GM12878 (cell line): Measurements from ENCODE around the gene CIAO2A. TPM values are rescaled to one million over a fixed set of nuclear protein-coding genes. Genes with fewer than 3 reads are reported as not detected.

Source experiments
- ATAC-seq: fragments of 200-7000 bp; cut with Tn5 transposase; 3 replicates; pipeline ENCODE4 v1.9.1; 2020; ENCODE audit warnings: mild to moderate bottlenecking, moderate library complexity
- BruUV-seq: library from RNA; stranded (reverse); fragments of 400-500 nt; replicated peaks from 2 replicates; lab custom pipeline; 2021; lab: Mats Ljungman, UMichigan
- CTCF ChIA-PET: fragments of 300-600 bp; sonication (Branson Sonifier 250); formaldehyde crosslinking; extraction: SDS; loops from one replicate; lab custom pipeline; 2021; ENCODE audit warnings: inconsistent platforms; lab: Yijun Ruan, JAX
- POLR2A ChIA-PET: fragments of 350-600 bp; formaldehyde crosslinking; extraction: SDS; loops from one replicate; lab custom pipeline; 2021; ENCODE audit warnings: inconsistent platforms; lab: Charles Lee
- RAD21 ChIA-PET: fragments of 300-600 bp; sonication (Branson Sonifier 250); formaldehyde crosslinking; loops from one replicate; lab custom pipeline; 2023; ENCODE audit warnings: antibody characterized with exemption; ENCODE audit not compliant: unreplicated experiment; lab: Charles Lee
- SMC1A ChIA-PET: fragments of 300-600 bp; sonication (Branson Sonifier 250); formaldehyde crosslinking; loops from one replicate; lab custom pipeline; 2023; ENCODE audit not compliant: unreplicated experiment, uncharacterized antibody; lab: Charles Lee
- DNase-seq: peaks from one replicate; pipeline ENCODE4 v3.0.0-alpha.2; 2011; ENCODE audit warnings: low read depth, low spot score
- FAIRE-seq: peaks from 3 replicates; lab custom pipeline; 2011; peaks lifted over from hg19 to GRCh38; lab: Jason Lieb, UNC
- H2AFZ ChIP-seq: 2 replicates; pipeline ENCODE4 v1.6.0; 2011; ENCODE audit warnings: low read depth, low read length, control low read depth; ENCODE audit not compliant: control insufficient read depth
- H3K27ac ChIP-seq: 2 replicates; pipeline ENCODE4 v1.5.1; 2011; ENCODE audit warnings: control low read depth; ENCODE audit not compliant: control insufficient read depth, insufficient read depth
- H3K27me3 ChIP-seq, 2 experiments: replicated peaks in 1 of 2; 2 replicates each; pipeline versions ENCODE4 v1.6.0 to v1.6.1; 2011; ENCODE audit warnings: low read length in 1 of 2; ENCODE audit not compliant: control insufficient read depth in 2 of 2, insufficient read depth in 2 of 2
- H3K36me3 ChIP-seq, 2 experiments: 2 replicates each; pipeline ENCODE4 v1.5.1; 2011; ENCODE audit warnings: low read length in 1 of 2; ENCODE audit not compliant: control insufficient read depth in 2 of 2, insufficient read depth in 2 of 2
- H3K4me1 ChIP-seq: 2 replicates; pipeline ENCODE4 v1.6.1; 2011; ENCODE audit warnings: mild to moderate bottlenecking, low read length, moderate library complexity, mixed read lengths; ENCODE audit not compliant: control insufficient read depth, insufficient read depth
- H3K4me2 ChIP-seq: 2 replicates; pipeline ENCODE4 v1.6.0; 2011; ENCODE audit warnings: control low read depth; ENCODE audit not compliant: control insufficient read depth, insufficient read depth
- H3K4me3 ChIP-seq: fragments of 200-600 bp; sonication (generic); 2 replicates; pipeline ENCODE4 v1.5.1; 2016
- H3K79me2 ChIP-seq: 2 replicates; pipeline ENCODE4 v1.6.0; 2011; ENCODE audit warnings: low read length; ENCODE audit not compliant: control insufficient read depth, insufficient read depth
- H3K9ac ChIP-seq: 2 replicates; pipeline ENCODE4 v1.8.0; 2011; ENCODE audit warnings: low read length, control low read depth, mixed read lengths; ENCODE audit not compliant: control insufficient read depth, insufficient read depth
- H3K9me3 ChIP-seq: replicated peaks from 3 replicates; pipeline ENCODE4 v1.5.1; 2011; ENCODE audit warnings: mild to moderate bottlenecking, low read length; ENCODE audit not compliant: control insufficient read depth, insufficient read depth
- H4K20me1 ChIP-seq: 2 replicates; pipeline ENCODE4 v1.6.0; 2011; ENCODE audit not compliant: control insufficient read depth, insufficient read depth
- ATF2 ChIP-seq: IDR thresholded peaks from 2 replicates; pipeline ENCODE4 v1.6.1; 2012; ENCODE audit warnings: low read length, inconsistent platforms
- CBFB ChIP-seq: IDR thresholded peaks from 2 replicates; pipeline ENCODE4 v1.6.1; 2016; ENCODE audit warnings: antibody characterized with exemption, low read depth
- HDAC6 ChIP-seq: fragments of 200-600 bp; sonication (generic); IDR thresholded peaks from one replicate; pipeline ENCODE4 v1.8.0; 2017; ENCODE audit warnings: antibody characterized with exemption; ENCODE audit not compliant: unreplicated experiment
- JUND ChIP-seq: IDR thresholded peaks from 2 replicates; pipeline ENCODE4 v1.6.1; 2012; ENCODE audit warnings: low read depth, mild to moderate bottlenecking, low read length, improper control_type of control experiment, moderate library complexity
- NR2C1 ChIP-seq: fragments of 450-650 bp; IDR thresholded peaks from 2 replicates; pipeline ENCODE4 v1.6.1; 2017; ENCODE audit warnings: antibody characterized with exemption, mild to moderate bottlenecking, moderate library complexity
- NR2C2 ChIP-seq: IDR thresholded peaks from 2 replicates; pipeline ENCODE4 v1.6.1; 2011; ENCODE audit warnings: borderline replicate concordance, low read depth; ENCODE audit not compliant: control insufficient read depth, insufficient read length
- NRF1 ChIP-seq: conservative IDR thresholded peaks from 2 replicates; pipeline ENCODE4 v1.6.1; 2011; ENCODE audit warnings: mild to moderate bottlenecking, low read depth, low read length, improper control_type of control experiment
- RCOR1 ChIP-seq: conservative IDR thresholded peaks from 2 replicates; pipeline ENCODE4 v1.6.1; 2012; ENCODE audit warnings: low read depth, low read length, improper control_type of control experiment
- SKIL ChIP-seq: fragments of 450-650 bp; IDR thresholded peaks from 2 replicates; pipeline ENCODE4 v1.6.1; 2017; ENCODE audit warnings: mild to moderate bottlenecking, low read depth, inconsistent platforms; ENCODE audit not compliant: poor library complexity, severe bottlenecking
- SP1 ChIP-seq: IDR thresholded peaks from one replicate; pipeline ENCODE4 v1.6.1; 2011; ENCODE audit warnings: low read depth, low read length
- SRF ChIP-seq, 2 experiments: IDR thresholded peaks; 2 replicates each; pipeline ENCODE4 v1.6.1; 2011; ENCODE audit warnings: low read depth in 2 of 2, low read length in 2 of 2, mild to moderate bottlenecking in 1 of 2, moderate library complexity in 1 of 2
- YBX1 ChIP-seq: fragments of 450-650 bp; IDR thresholded peaks from 2 replicates; pipeline ENCODE4 v1.6.1; 2016; ENCODE audit warnings: antibody characterized with exemption
- ZBTB33 ChIP-seq: fragments of 450-650 bp; IDR thresholded peaks from 2 replicates; pipeline ENCODE4 v1.6.1; 2017; ENCODE audit warnings: mild to moderate bottlenecking
- ZNF384 ChIP-seq: IDR thresholded peaks from 2 replicates; pipeline ENCODE4 v1.6.1; 2012; ENCODE audit warnings: low read depth, mild to moderate bottlenecking, low read length, improper control_type of control experiment, borderline replicate concordance
- WGBS: methylation state at CpG from one replicate; pipeline ENCODE4 v1.1.6; 2016; ENCODE audit warnings: low lambda C conversion rate; ENCODE audit not compliant: insufficient replicate concordance, insufficient coverage; ENCODE audit errors: missing lambda C conversion rate; 5-methylcytosine and 5-hydroxymethylcytosine counted together
- in situ Hi-C: fragments of 300-500 bp; cut with MboI; formaldehyde crosslinking; loops from 9 replicates; pipeline ENCODE4 v1.14.3; 2018; ENCODE audit warnings: mixed read lengths
- intact Hi-C: fragments of 100-400 bp; cut with micrococcal nuclease; formaldehyde crosslinking; loops from one replicate; pipeline ENCODE4 v1.14.2; 2022; ENCODE audit not compliant: unreplicated experiment
- polyA plus RNA-seq, 11 experiments: library from polyadenylated mRNA; depleted of rRNA in 4 of 11; unstranded in 6 of 11; stranded (reverse) in 5 of 11; fragments of >200 nt; fragmentation: Nextera tagmentation in 4 of 11; fragmentation: Illumina TruSeq in 1 of 11; extraction: Ambion mirVana in 4 of 11; extraction: Trizol in 1 of 11; gene quantifications; 1 replicate in 1 of 11; 2 replicates in 10 of 11; pipeline versions ENCODE4 v1.2.1 to v1.2.3, GENCODE V29; 2011 to 2016; ENCODE audit warnings: inconsistent platforms in 2 of 11, missing spikeins in 2 of 11, low read depth in 1 of 11
- total RNA-seq, 4 experiments: library from RNA; depleted of rRNA in 3 of 4; stranded (reverse); fragments of >200 nt in 3 of 4; fragmentation: Illumina TruSeq in 1 of 4; extraction: Trizol in 1 of 4; gene quantifications; 2 replicates each; pipeline versions ENCODE4 v1.2.1 to v1.2.3, GENCODE V29; 2013 to 2021
- TF ChIP-seq, protein P1 (sequence below): fragments of 450-650 bp; IDR thresholded peaks from 2 replicates; pipeline ENCODE4 v1.6.1; 2017; ENCODE audit warnings: mild to moderate bottlenecking, moderate library complexity

Gene CIAO2A
- total and polyA plus RNA-seq, 10 of the 15 experiments (the other 5 are each of a cell fraction or from before 2014, with no cell fraction given), result 94.5 to 400 (median 204) TPM

GRCh38 chr15:64095431-64095794 is 1.8 kb upstream of the CIAO2A start:
- BruUV-seq, result no TSS peak
- Histone ChIP-seq H3K4me2 (peak overlapping the region; percentile 90), H3K79me2 (peaks cover 87% of the 10 kb centered on the region), H2AFZ (peak overlapping the region; percentile 71), H3K27me3 (no peaks in the 10 kb centered on the region), H4K20me1 (no peaks in the 10 kb centered on the region), H3K4me1 (peaks cover 20% of the 10 kb centered on the region), H3K4me3 (peak overlapping the region; percentile 96; the same call in 1 of the 2 replicates), H3K36me3 (no peaks in the 10 kb centered on the region; a peak in 1 of 4 replicates), H3K27ac (no peak overlapping the region), H3K9me3 (no peaks in the 10 kb centered on the region), H3K9ac (no peak overlapping the region)
- CTCF ChIA-PET, result interaction anchor here (0.7 to 5.1 kb wide), 3 partner anchors 9 to 59 kb away, joined by 3 to 46 read pairs (median 3); no protein-coding TSS in a partner anchor
- no peak for DNase-seq
- WGBS, result 39% methylated on average over 4 of the region's 4 CpGs
- RAD21 ChIA-PET, result interaction anchor here (1.2 to 2.6 kb wide), 3 partner anchors 50 to 85 kb away, joined by 4 to 11 read pairs (median 4); no protein-coding TSS in a partner anchor
- SMC1A ChIA-PET, result interaction anchor here (1.6 to 1.9 kb wide), 2 partner anchors 49 to 486 kb away, joined by 3 to 7 read pairs; no protein-coding TSS in a partner anchor
- no peak for ATAC-seq
- in situ Hi-C loops (no loop called here), intact Hi-C loops (loop anchor here (10.0 kb wide), 3 partner anchors 289 to 621 kb away; partner anchors contain the start of genes PCLAF, TRIP4 and USP3)
- POLR2A ChIA-PET, result interaction anchor here (0.7 to 4.2 kb wide), 3 partner anchors 50 to 68 kb away, joined by 5 to 21 read pairs (median 6); partner anchors contain the start of gene PPIB
- FAIRE-seq, result no peak
- TF ChIP-seq SP1 (no peak), ATF2 (no peak), YBX1 (no peak), JUND (no peak), NR2C1 (no peak), HDAC6 (no peak), ZNF384 (no peak), CBFB (no peak), NR2C2 (no peak), NRF1 (no peak), ZBTB33 (no peak), SKIL (no peak), RCOR1 (no peak), SRF (IDR thresholded peaks at IDR 0.05; ENCODE audit: low read depth in 2 of 2, low read length in 2 of 2) (no peak)
- TF ChIP-seq, protein P1, sequence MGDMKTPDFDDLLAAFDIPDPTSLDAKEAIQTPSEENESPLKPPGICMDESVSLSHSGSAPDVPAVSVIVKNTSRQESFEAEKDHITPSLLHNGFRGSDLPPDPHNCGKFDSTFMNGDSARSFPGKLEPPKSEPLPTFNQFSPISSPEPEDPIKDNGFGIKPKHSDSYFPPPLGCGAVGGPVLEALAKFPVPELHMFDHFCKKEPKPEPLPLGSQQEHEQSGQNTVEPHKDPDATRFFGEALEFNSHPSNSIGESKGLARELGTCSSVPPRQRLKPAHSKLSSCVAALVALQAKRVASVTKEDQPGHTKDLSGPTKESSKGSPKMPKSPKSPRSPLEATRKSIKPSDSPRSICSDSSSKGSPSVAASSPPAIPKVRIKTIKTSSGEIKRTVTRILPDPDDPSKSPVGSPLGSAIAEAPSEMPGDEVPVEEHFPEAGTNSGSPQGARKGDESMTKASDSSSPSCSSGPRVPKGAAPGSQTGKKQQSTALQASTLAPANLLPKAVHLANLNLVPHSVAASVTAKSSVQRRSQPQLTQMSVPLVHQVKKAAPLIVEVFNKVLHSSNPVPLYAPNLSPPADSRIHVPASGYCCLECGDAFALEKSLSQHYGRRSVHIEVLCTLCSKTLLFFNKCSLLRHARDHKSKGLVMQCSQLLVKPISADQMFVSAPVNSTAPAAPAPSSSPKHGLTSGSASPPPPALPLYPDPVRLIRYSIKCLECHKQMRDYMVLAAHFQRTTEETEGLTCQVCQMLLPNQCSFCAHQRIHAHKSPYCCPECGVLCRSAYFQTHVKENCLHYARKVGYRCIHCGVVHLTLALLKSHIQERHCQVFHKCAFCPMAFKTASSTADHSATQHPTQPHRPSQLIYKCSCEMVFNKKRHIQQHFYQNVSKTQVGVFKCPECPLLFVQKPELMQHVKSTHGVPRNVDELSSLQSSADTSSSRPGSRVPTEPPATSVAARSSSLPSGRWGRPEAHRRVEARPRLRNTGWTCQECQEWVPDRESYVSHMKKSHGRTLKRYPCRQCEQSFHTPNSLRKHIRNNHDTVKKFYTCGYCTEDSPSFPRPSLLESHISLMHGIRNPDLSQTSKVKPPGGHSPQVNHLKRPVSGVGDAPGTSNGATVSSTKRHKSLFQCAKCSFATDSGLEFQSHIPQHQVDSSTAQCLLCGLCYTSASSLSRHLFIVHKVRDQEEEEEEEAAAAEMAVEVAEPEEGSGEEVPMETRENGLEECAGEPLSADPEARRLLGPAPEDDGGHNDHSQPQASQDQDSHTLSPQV, result no peak
